Neural cell (in vitro differentiated cells): ENCODE results near the gene CLEC1B. TPM values are rescaled to one million over a fixed set of nuclear protein-coding genes. Genes with fewer than 3 reads are reported as not detected.
"Not testable (repeated sequence)": the region's sequence is repeated elsewhere in the genome, so short reads cannot be mapped to it uniquely, and the experiment has no call there.

Experiments used
- H2AFZ ChIP-seq: fragments of 200-600, 300-800 bp; sonication (generic), shearing (Covaris generic); 2 replicates; pipeline ENCODE4 v1.6.0; 2014; ENCODE audit warnings: low read depth, mild to moderate bottlenecking, antibody characterized with exemption, low read length, moderate library complexity
- H3F3A ChIP-seq: fragments of 200-600 bp; shearing (Covaris generic); 2 replicates; pipeline ENCODE4 v1.6.1; 2016; ENCODE audit warnings: mild to moderate bottlenecking, moderate library complexity, mixed read lengths, antibody characterized with exemption, low read length; ENCODE audit not compliant: insufficient read depth, poor library complexity, severe bottlenecking
- H3K27ac ChIP-seq: fragments of 200-600, 300-800 bp; sonication (generic), shearing (Covaris generic); 2 replicates; pipeline ENCODE4 v1.5.1; 2014; ENCODE audit warnings: mild to moderate bottlenecking, low read length, moderate library complexity
- H3K27me3 ChIP-seq: fragments of 300-800, 200-600 bp; sonication (generic), shearing (Covaris generic); 2 replicates; pipeline ENCODE4 v1.6.0; 2014; ENCODE audit warnings: mild to moderate bottlenecking, low read depth, low read length, moderate library complexity; ENCODE audit not compliant: insufficient read depth
- H3K36me3 ChIP-seq: fragments of 300-800, 200-600 bp; sonication (generic), shearing (Covaris generic); 2 replicates; pipeline ENCODE4 v1.5.1; 2014; ENCODE audit warnings: mild to moderate bottlenecking, antibody characterized with exemption, low read length, moderate library complexity; ENCODE audit not compliant: insufficient read depth
- H3K4me2 ChIP-seq: fragments of 300-800, 200-600 bp; sonication (generic), shearing (Covaris generic); 2 replicates; pipeline ENCODE4 v1.6.0; 2014; ENCODE audit warnings: mild to moderate bottlenecking, low read length
- H3K4me3 ChIP-seq: fragments of 300-800, 200-600 bp; sonication (generic), shearing (Covaris generic); 2 replicates; pipeline ENCODE4 v1.5.1; 2014; ENCODE audit warnings: mild to moderate bottlenecking, low read length, moderate library complexity
- H3K79me2 ChIP-seq: fragments of 200-600 bp; shearing (Covaris generic); replicated peaks from 2 replicates; pipeline ENCODE4 v1.6.0; 2014; ENCODE audit warnings: mild to moderate bottlenecking, low read length, moderate library complexity; ENCODE audit not compliant: insufficient read depth
- H3K9ac ChIP-seq: fragments of 300-800, 200-600 bp; sonication (generic), shearing (Covaris generic); 2 replicates; pipeline ENCODE4 v1.6.1; 2016; ENCODE audit warnings: mild to moderate bottlenecking, low read length, mixed read lengths
- H3K9me2 ChIP-seq: fragments of 200-600 bp; shearing (Covaris generic); 2 replicates; pipeline ENCODE4 v1.6.1; 2016; ENCODE audit warnings: mild to moderate bottlenecking, low read length, mixed read lengths; ENCODE audit not compliant: insufficient read depth
- H3K9me3 ChIP-seq: fragments of 200-600, 300-800 bp; sonication (generic), shearing (Covaris generic); 2 replicates; pipeline ENCODE4 v1.6.1; 2016; ENCODE audit warnings: mild to moderate bottlenecking, mixed run types, low read length, moderate library complexity, mixed read lengths
- H4K20me1 ChIP-seq: fragments of 200-600 bp; shearing (Covaris generic); 2 replicates; pipeline ENCODE4 v1.6.1; 2016; ENCODE audit warnings: mild to moderate bottlenecking, mixed run types; ENCODE audit not compliant: insufficient read depth
- EP300 ChIP-seq: fragments of 450-650 bp; conservative IDR thresholded peaks from 2 replicates; pipeline ENCODE4 v1.6.1; 2014; ENCODE audit warnings: antibody characterized with exemption, mild to moderate bottlenecking, moderate library complexity; ENCODE audit not compliant: poor library complexity, severe bottlenecking
- EZH2 ChIP-seq: fragments of 200-600, 300-800 bp; shearing (Covaris generic), sonication (generic); IDR thresholded peaks from 2 replicates; pipeline ENCODE4 v1.6.1; 2014; ENCODE audit warnings: antibody characterized with exemption, low read length, borderline replicate concordance, mild to moderate bottlenecking; ENCODE audit not compliant: insufficient read depth, poor library complexity, severe bottlenecking
- MXI1 ChIP-seq: fragments of 450-650 bp; conservative IDR thresholded peaks from 2 replicates; pipeline ENCODE4 v1.6.1; 2014; ENCODE audit warnings: antibody characterized with exemption, mild to moderate bottlenecking; ENCODE audit not compliant: poor library complexity, severe bottlenecking
- POLR2AphosphoS5 ChIP-seq: IDR thresholded peaks from 2 replicates; pipeline ENCODE4 v1.6.1; 2012
- RAD21 ChIP-seq: fragments of 450-650 bp; conservative IDR thresholded peaks from 2 replicates; pipeline ENCODE4 v1.6.1; 2014; ENCODE audit warnings: antibody characterized with exemption, mild to moderate bottlenecking, moderate library complexity
- SMC3 ChIP-seq: fragments of 450-650 bp; conservative IDR thresholded peaks from 2 replicates; pipeline ENCODE4 v1.6.1; 2014; ENCODE audit warnings: antibody characterized with exemption, mild to moderate bottlenecking, moderate library complexity; ENCODE audit not compliant: poor library complexity
- TAF1 ChIP-seq: IDR thresholded peaks from 2 replicates; pipeline ENCODE4 v1.6.1; 2012; ENCODE audit warnings: low read depth
- polyA plus RNA-seq: library from polyadenylated mRNA; depleted of rRNA; stranded (reverse); fragments of >200 nt; gene quantifications from 2 replicates; pipeline ENCODE4 v1.2.3, GENCODE V29; 2014
- TF ChIP-seq, protein P1 (sequence below): IDR thresholded peaks from 2 replicates; pipeline ENCODE4 v1.6.1; 2012; ENCODE audit warnings: borderline replicate concordance
- TF ChIP-seq, protein P2 (sequence below): fragments of 450-650 bp; IDR thresholded peaks from 2 replicates; pipeline ENCODE4 v1.5.1; 2014; ENCODE audit warnings: antibody characterized with exemption, mild to moderate bottlenecking, moderate library complexity; ENCODE audit not compliant: poor library complexity, severe bottlenecking

The CLEC1B gene
- polyA plus RNA-seq, 1 donor from 2014 or later: not detected

- H4K20me1 ChIP-seq: no peaks in the 10 kb centered on the region
- no peak overlapping the region for H2AFZ ChIP-seq
- no peaks in the 10 kb centered on the region for H3K9me2 ChIP-seq
- no peaks in the 10 kb centered on the region for H3K36me3 ChIP-seq
- H3K9ac ChIP-seq: no peak overlapping the region
- H3K27me3 ChIP-seq: no peaks in the 10 kb centered on the region
- H3K27ac ChIP-seq: no peak overlapping the region
- no peaks in the 10 kb centered on the region for H3F3A ChIP-seq
- no peak overlapping the region for H3K4me2 ChIP-seq
- H3K79me2 ChIP-seq: no peaks in the 10 kb centered on the region
- no peaks in the 10 kb centered on the region for H3K9me3 ChIP-seq
- no peak overlapping the region for H3K4me3 ChIP-seq
- TF ChIP-seq, protein P1, sequence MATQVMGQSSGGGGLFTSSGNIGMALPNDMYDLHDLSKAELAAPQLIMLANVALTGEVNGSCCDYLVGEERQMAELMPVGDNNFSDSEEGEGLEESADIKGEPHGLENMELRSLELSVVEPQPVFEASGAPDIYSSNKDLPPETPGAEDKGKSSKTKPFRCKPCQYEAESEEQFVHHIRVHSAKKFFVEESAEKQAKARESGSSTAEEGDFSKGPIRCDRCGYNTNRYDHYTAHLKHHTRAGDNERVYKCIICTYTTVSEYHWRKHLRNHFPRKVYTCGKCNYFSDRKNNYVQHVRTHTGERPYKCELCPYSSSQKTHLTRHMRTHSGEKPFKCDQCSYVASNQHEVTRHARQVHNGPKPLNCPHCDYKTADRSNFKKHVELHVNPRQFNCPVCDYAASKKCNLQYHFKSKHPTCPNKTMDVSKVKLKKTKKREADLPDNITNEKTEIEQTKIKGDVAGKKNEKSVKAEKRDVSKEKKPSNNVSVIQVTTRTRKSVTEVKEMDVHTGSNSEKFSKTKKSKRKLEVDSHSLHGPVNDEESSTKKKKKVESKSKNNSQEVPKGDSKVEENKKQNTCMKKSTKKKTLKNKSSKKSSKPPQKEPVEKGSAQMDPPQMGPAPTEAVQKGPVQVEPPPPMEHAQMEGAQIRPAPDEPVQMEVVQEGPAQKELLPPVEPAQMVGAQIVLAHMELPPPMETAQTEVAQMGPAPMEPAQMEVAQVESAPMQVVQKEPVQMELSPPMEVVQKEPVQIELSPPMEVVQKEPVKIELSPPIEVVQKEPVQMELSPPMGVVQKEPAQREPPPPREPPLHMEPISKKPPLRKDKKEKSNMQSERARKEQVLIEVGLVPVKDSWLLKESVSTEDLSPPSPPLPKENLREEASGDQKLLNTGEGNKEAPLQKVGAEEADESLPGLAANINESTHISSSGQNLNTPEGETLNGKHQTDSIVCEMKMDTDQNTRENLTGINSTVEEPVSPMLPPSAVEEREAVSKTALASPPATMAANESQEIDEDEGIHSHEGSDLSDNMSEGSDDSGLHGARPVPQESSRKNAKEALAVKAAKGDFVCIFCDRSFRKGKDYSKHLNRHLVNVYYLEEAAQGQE: no peak
- TF ChIP-seq POLR2AphosphoS5 (no peak), EP300 (no peak), RAD21 (no peak), EZH2 (no peak), MXI1 (no peak), SMC3 (no peak), TAF1 (no peak)
- TF ChIP-seq, protein P2, sequence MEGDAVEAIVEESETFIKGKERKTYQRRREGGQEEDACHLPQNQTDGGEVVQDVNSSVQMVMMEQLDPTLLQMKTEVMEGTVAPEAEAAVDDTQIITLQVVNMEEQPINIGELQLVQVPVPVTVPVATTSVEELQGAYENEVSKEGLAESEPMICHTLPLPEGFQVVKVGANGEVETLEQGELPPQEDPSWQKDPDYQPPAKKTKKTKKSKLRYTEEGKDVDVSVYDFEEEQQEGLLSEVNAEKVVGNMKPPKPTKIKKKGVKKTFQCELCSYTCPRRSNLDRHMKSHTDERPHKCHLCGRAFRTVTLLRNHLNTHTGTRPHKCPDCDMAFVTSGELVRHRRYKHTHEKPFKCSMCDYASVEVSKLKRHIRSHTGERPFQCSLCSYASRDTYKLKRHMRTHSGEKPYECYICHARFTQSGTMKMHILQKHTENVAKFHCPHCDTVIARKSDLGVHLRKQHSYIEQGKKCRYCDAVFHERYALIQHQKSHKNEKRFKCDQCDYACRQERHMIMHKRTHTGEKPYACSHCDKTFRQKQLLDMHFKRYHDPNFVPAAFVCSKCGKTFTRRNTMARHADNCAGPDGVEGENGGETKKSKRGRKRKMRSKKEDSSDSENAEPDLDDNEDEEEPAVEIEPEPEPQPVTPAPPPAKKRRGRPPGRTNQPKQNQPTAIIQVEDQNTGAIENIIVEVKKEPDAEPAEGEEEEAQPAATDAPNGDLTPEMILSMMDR: no peak
These were observed 41.1 kb downstream of the CLEC1B start for GRCh38 chr12:9957834-9958233.

DNA sequence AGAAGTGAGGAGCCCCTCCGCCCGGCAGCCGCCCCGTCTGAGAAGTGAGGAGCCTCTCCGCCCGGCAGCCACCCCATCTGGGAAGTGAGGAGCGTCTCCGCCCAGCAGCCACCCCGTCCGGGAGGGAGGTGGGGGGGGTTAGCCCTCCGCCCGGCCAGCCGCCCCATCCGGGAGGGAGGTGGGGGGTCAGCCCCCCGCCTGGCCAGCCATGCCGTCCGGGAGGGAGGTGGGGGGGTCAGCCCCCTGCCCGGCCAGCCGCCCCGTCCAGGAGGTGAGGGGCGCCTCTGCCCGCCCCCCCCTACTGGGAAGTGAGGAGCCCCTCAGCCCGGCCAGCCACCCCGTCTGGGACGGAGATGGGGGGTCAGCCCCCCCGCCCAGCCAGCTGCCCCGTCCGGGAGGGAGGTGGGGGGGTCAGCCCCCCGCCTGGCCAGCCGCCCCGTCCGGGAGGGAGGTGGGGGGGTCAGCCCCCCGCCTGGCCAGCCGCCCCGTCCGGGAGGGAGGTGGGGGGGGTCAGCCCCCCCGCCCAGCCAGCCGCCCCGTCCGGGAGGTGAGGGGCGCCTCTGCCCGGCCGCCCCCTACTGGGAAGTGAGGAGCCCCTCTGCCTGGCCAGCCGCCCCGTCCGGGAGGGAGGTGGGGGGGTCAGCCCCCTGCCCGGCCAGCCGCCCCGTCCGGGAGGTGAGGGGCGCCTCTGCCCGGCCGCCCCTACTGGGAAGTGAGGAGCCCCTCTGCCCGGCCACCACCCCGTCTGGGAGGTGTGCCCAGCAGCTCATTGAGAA lies 45.8 kb downstream of the CLEC1B start:
- H3K9ac ChIP-seq, H3F3A ChIP-seq, H4K20me1 ChIP-seq, H3K27ac ChIP-seq, H3K9me3 ChIP-seq, H3K9me2 ChIP-seq, H3K36me3 ChIP-seq, H3K27me3 ChIP-seq, H2AFZ ChIP-seq, H3K79me2 ChIP-seq, H3K4me2 ChIP-seq, H3K4me3 ChIP-seq: not testable (repeated sequence)
